SK-N-MC (cell line): ENCODE results near the gene TMEM120A.

Experiments
- EZH2 ChIP-seq: fragments of 200-600 bp; sonication (generic); IDR thresholded peaks from one replicate; pipeline ENCODE4 v1.6.1; 2017; ENCODE audit warnings: antibody characterized with exemption
- FOXP2 ChIP-seq: optimal IDR thresholded peaks from 2 replicates; pipeline ENCODE3; 2011; ENCODE audit warnings: mild to moderate bottlenecking, moderate library complexity; ENCODE audit not compliant: insufficient read depth; ENCODE audit errors: extremely low read length, control extremely low read depth
- POLR2AphosphoS5 ChIP-seq: IDR thresholded peaks from 2 replicates; pipeline ENCODE4 v1.6.1; 2012; ENCODE audit warnings: mild to moderate bottlenecking, low read depth, low read length, borderline replicate concordance

DNA sequence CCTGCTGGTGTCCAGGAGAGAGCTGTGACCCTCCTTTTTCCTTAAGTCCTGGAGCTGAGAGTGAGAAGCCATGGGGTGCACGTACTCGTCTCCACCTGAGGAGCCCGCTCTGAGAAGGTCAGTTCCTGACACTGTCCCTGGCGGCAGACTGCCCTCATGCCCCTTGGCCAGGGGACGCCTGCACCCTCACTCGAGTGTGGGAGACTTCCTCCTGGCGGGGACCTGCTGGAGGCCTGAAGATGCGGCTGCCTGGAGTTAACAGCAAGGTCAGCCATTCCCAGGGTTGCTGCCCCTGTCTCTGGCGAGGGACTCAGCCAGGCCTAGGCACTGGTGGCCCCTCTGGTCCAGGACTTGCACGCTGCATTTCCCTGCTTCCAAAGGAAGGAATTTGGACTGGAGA, 26.4 kb downstream of the TMEM120A start:
- TF ChIP-seq POLR2AphosphoS5 = no peak
- TF ChIP-seq FOXP2 = no peak
- TF ChIP-seq EZH2 = no peak
